ENCODE results near the gene FAM43B.

FAM43B gene

GRCh38 chr1:20533635-20534034 lies 18.7 kb upstream of the FAM43B start:
- Histone ChIP-seq H2AFZ (ENCODE audit: insufficient read depth, low read length, poor library complexity) (no peak overlapping the region), H2BK120ac (ENCODE audit: insufficient read depth, low read length, poor library complexity) (no peak overlapping the region), H3K4me2 (ENCODE audit: low read length) (no peak overlapping the region), H4K12ac (ENCODE audit: low read depth, low read length) (no peak overlapping the region), H3K27me3 (ENCODE audit: insufficient read depth, low read length) (no peaks in the 10 kb centered on the region), H4K8ac (ENCODE audit: low read depth, low read length) (no peak overlapping the region), H2BK5ac (ENCODE audit: low read depth, low read length, poor library complexity) (no peak overlapping the region), H3K79me2 (ENCODE audit: control insufficient read depth, insufficient read depth, low read length, poor library complexity) (no peaks in the 10 kb centered on the region), H3K18ac (ENCODE audit: low read length) (no peak overlapping the region), H3K79me1 (ENCODE audit: low read length) (no peaks in the 10 kb centered on the region), H3K4me3 (ENCODE audit: low read depth, low read length) (no peak overlapping the region), H2AK5ac (ENCODE audit: low read length) (no peak overlapping the region), H3K4ac (ENCODE audit: low read depth, low read length) (no peak overlapping the region), H3K23ac (ENCODE audit: low read length) (no peak overlapping the region), H4K91ac (ENCODE audit: low read depth, low read length) (no peak overlapping the region), H3K14ac (ENCODE audit: low read length) (no peak overlapping the region), H2BK12ac (ENCODE audit: low read length) (no peak overlapping the region), H3K27ac (ENCODE audit: low read depth, low read length) (no peak overlapping the region), H3K4me1 (ENCODE audit: control insufficient read depth in 1 of 2, insufficient read depth in 2 of 2, low read length in 2 of 2) (no peaks in the 10 kb centered on the region), H3K9me3 (ENCODE audit: insufficient read depth, low read depth, low read length) (no peaks in the 10 kb centered on the region), H3K9ac (ENCODE audit: low read length) (no peak overlapping the region), H3K36me3 (ENCODE audit: control insufficient read depth in 1 of 2, insufficient read depth in 2 of 2, low read length in 2 of 2) (no peaks in the 10 kb centered on the region)
- DNase-seq: no peak
- WGBS (ENCODE audit: extremely low coverage, insufficient coverage, insufficient read length): no CpG with 5 or more reads among the region's 4 CpGs

DNA sequence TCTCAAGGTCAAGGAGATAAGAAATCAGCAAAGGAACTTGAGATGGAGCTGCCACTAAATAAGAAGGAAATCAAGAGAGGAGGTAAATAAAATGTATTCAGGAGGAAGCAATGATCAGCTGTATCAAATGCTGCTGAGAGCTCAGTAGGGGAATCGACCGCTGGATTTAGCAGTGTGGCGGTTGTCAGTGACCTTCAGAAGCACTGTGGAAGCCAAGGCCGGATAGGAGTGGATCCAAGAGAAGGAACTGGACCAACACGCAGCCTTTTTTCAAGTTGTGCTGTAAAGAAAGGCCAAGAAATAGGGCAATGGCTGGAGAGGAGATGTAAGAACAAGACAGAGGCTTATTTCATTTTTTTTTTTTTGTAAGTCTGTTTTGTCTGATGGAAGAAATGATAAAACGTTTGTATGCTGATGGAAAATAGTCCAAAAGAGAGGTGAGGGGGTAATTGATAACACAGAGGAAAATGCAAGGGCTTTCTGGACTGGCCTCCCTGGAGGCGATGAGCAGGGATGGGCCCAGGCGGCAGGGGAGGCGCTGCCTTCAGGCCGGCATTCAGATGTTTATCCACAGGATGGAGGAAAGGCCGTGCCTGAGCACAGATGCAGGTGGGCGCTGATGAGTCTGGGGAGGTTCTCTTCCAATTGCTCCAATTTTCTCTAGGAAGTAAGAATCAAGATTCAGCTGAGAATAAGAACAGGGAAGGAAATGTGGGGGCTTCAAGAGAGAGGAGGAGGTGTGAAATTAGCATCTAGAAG lies 17.5 kb upstream of the FAM43B start:
- no peak overlapping the region for H2BK5ac ChIP-seq (ENCODE audit: low read depth, low read length, poor library complexity)

GRCh38 chr1:20538227-20538626 lies 14.1 kb upstream of the FAM43B start:
- Histone ChIP-seq H3K23ac (ENCODE audit: low read length) (no peak overlapping the region), H3K27ac (ENCODE audit: low read depth, low read length) (no peak overlapping the region), H3K18ac (ENCODE audit: low read length) (no peak overlapping the region), H3K27me3 (ENCODE audit: insufficient read depth, low read length) (no peaks in the 10 kb centered on the region), H2AK5ac (ENCODE audit: low read length) (no peak overlapping the region), H3K14ac (ENCODE audit: low read length) (no peak overlapping the region), H3K79me1 (ENCODE audit: low read length) (no peaks in the 10 kb centered on the region), H4K91ac (ENCODE audit: low read depth, low read length) (no peak overlapping the region), H3K9ac (ENCODE audit: low read length) (no peak overlapping the region), H3K9me3 (ENCODE audit: insufficient read depth, low read depth, low read length) (no peaks in the 10 kb centered on the region), H2BK5ac (ENCODE audit: low read depth, low read length, poor library complexity) (no peak overlapping the region), H4K12ac (ENCODE audit: low read depth, low read length) (no peak overlapping the region), H3K4ac (ENCODE audit: low read depth, low read length) (no peak overlapping the region), H2BK120ac (ENCODE audit: insufficient read depth, low read length, poor library complexity) (no peak overlapping the region), H2AFZ (ENCODE audit: insufficient read depth, low read length, poor library complexity) (no peak overlapping the region), H3K4me3 (ENCODE audit: low read depth, low read length) (no peak overlapping the region), H3K36me3 (ENCODE audit: control insufficient read depth in 1 of 2, insufficient read depth in 2 of 2, low read length in 2 of 2) (no peaks in the 10 kb centered on the region), H3K4me1 (ENCODE audit: control insufficient read depth in 1 of 2, insufficient read depth in 2 of 2, low read length in 2 of 2) (no peaks in the 10 kb centered on the region), H4K8ac (ENCODE audit: low read depth, low read length) (no peak overlapping the region), H3K4me2 (ENCODE audit: low read length) (no peak overlapping the region), H2BK12ac (ENCODE audit: low read length) (no peak overlapping the region), H3K79me2 (ENCODE audit: control insufficient read depth, insufficient read depth, low read length, poor library complexity) (no peaks in the 10 kb centered on the region)
- WGBS (ENCODE audit: extremely low coverage, insufficient coverage, insufficient read length): no CpG with 5 or more reads among the region's 2 CpGs
- DNase-seq: no peak

More for the DNA sequence above, 17.5 kb upstream of the FAM43B start:
- H3K4me3 ChIP-seq (ENCODE audit: low read depth, low read length): no peak overlapping the region
- no peaks in the 10 kb centered on the region for H3K4me1 ChIP-seq (ENCODE audit: control insufficient read depth in 1 of 2, insufficient read depth in 2 of 2, low read length in 2 of 2)
- no peaks in the 10 kb centered on the region for H3K79me1 ChIP-seq (ENCODE audit: low read length)
- no peak overlapping the region for H4K91ac ChIP-seq (ENCODE audit: low read depth, low read length)
- no peaks in the 10 kb centered on the region for H3K36me3 ChIP-seq (ENCODE audit: control insufficient read depth in 1 of 2, insufficient read depth in 2 of 2, low read length in 2 of 2)
- H2BK12ac ChIP-seq (ENCODE audit: low read length): no peak overlapping the region
- no peaks in the 10 kb centered on the region for H3K9me3 ChIP-seq (ENCODE audit: insufficient read depth, low read depth, low read length)
- H3K23ac ChIP-seq (ENCODE audit: low read length): no peak overlapping the region
- WGBS (ENCODE audit: extremely low coverage, insufficient coverage, insufficient read length): no CpG with 5 or more reads among the region's 12 CpGs
- H2BK120ac ChIP-seq (ENCODE audit: insufficient read depth, low read length, poor library complexity): no peak overlapping the region
- H3K4ac ChIP-seq (ENCODE audit: low read depth, low read length): no peak overlapping the region
- no peak overlapping the region for H2AK5ac ChIP-seq (ENCODE audit: low read length)
- no peak overlapping the region for H4K12ac ChIP-seq (ENCODE audit: low read depth, low read length)
- H2AFZ ChIP-seq (ENCODE audit: insufficient read depth, low read length, poor library complexity): no peak overlapping the region
- no peak overlapping the region for H4K8ac ChIP-seq (ENCODE audit: low read depth, low read length)
- no peak overlapping the region for H3K9ac ChIP-seq (ENCODE audit: low read length)
- no peaks in the 10 kb centered on the region for H3K79me2 ChIP-seq (ENCODE audit: control insufficient read depth, insufficient read depth, low read length, poor library complexity)
- H3K27ac ChIP-seq (ENCODE audit: low read depth, low read length): no peak overlapping the region
- H3K27me3 ChIP-seq (ENCODE audit: insufficient read depth, low read length): no peaks in the 10 kb centered on the region
- no peak for DNase-seq
- H3K4me2 ChIP-seq (ENCODE audit: low read length): no peak overlapping the region
- H3K18ac ChIP-seq (ENCODE audit: low read length): no peak overlapping the region
- H3K14ac ChIP-seq (ENCODE audit: low read length): no peak overlapping the region

DNA sequence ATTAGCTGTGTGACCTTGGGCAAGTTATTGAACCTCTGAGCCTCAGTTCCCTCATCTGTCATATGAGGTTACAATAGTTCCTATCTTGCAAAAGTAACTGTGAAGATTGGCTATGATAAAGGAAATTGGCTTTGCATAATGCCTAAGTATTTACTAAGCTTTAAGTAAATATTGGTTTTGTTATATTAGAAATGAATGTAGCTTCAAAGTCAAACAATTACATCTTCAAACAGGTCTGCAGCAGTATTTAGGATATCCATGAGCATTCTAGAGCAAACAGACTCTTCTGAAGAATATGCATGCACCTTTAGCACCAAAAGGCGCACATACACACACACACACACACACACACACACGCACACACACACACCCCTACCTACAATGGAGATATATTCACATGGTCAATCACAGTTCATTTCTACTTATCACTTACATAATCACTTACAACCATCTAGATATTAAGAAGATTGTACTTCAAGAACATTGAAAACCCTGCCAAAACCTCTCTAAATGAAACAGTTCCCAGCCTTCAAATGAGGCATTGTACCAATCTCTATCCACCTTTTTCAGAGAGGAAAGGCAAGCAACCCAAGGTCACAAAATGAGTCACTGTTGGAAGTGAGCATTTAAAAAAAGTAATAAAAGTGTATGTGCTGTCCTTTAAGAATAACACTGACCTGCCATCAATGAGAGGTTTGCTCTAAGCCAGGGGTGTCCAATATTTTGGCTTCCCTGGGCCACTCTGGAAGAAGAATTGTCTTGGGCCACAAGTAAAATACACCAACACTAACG lies 13.4 kb upstream of the FAM43B start:
- Histone ChIP-seq H4K8ac (ENCODE audit: low read depth, low read length) (no peak overlapping the region), H3K9ac (ENCODE audit: low read length) (no peak overlapping the region), H3K14ac (ENCODE audit: low read length) (no peak overlapping the region), H2BK5ac (ENCODE audit: low read depth, low read length, poor library complexity) (no peak overlapping the region), H2AFZ (ENCODE audit: insufficient read depth, low read length, poor library complexity) (no peak overlapping the region), H3K23ac (ENCODE audit: low read length) (no peak overlapping the region), H4K91ac (ENCODE audit: low read depth, low read length) (no peak overlapping the region), H2BK120ac (ENCODE audit: insufficient read depth, low read length, poor library complexity) (no peak overlapping the region), H3K4me1 (ENCODE audit: control insufficient read depth in 1 of 2, insufficient read depth in 2 of 2, low read length in 2 of 2) (no peaks in the 10 kb centered on the region), H3K4ac (ENCODE audit: low read depth, low read length) (no peak overlapping the region), H3K4me2 (ENCODE audit: low read length) (no peak overlapping the region), H2AK5ac (ENCODE audit: low read length) (no peak overlapping the region), H3K36me3 (ENCODE audit: control insufficient read depth in 1 of 2, insufficient read depth in 2 of 2, low read length in 2 of 2) (no peaks in the 10 kb centered on the region), H3K4me3 (ENCODE audit: low read depth, low read length) (no peak overlapping the region), H3K79me2 (ENCODE audit: control insufficient read depth, insufficient read depth, low read length, poor library complexity) (no peaks in the 10 kb centered on the region), H3K18ac (ENCODE audit: low read length) (no peak overlapping the region), H3K27ac (ENCODE audit: low read depth, low read length) (no peak overlapping the region), H3K9me3 (ENCODE audit: insufficient read depth, low read depth, low read length) (no peaks in the 10 kb centered on the region), H4K12ac (ENCODE audit: low read depth, low read length) (no peak overlapping the region), H3K27me3 (ENCODE audit: insufficient read depth, low read length) (no peaks in the 10 kb centered on the region), H3K79me1 (ENCODE audit: low read length) (no peaks in the 10 kb centered on the region), H2BK12ac (ENCODE audit: low read length) (no peak overlapping the region)
- WGBS (ENCODE audit: extremely low coverage, insufficient coverage, insufficient read length): no CpG with 5 or more reads among the region's 3 CpGs
- DNase-seq: no peak

Measured in trophoblast cell (in vitro differentiated cells and primary cell).